Natural killer cell (primary cell): Measurements from ENCODE around the gene LRP6. TPM values are rescaled to one million over a fixed set of nuclear protein-coding genes. Genes with fewer than 3 reads are reported as not detected.

Source experiments
- ATAC-seq, 3 donors: fragments of 150-1000 bp in 2 of 3; fragments of 200-7000 bp in 1 of 3; cut with Tn5 transposase; 1 replicate in 1 of 3; 2 replicates in 2 of 3; pipeline ENCODE4 v1.10.0; 2021; ENCODE audit warnings: mild to moderate bottlenecking in 2 of 3, moderate library complexity in 2 of 3
- DNase-seq, 2 donors: peaks; one replicate each; pipeline versions ENCODE4 v3.0.0 to v3.0.0-alpha.2; 2013 to 2021; ENCODE audit warnings: mixed read lengths in 1 of 2
- H3K27ac ChIP-seq: one replicate; pipeline ENCODE4 v1.5.1; 2013; ENCODE audit warnings: mild to moderate bottlenecking, low read length
- H3K27me3 ChIP-seq: one replicate; pipeline ENCODE4 v1.6.1; 2013; ENCODE audit warnings: low read length; ENCODE audit not compliant: control insufficient read depth, insufficient read depth
- H3K36me3 ChIP-seq: one replicate; pipeline ENCODE4 v1.6.1; 2013; ENCODE audit warnings: low read length; ENCODE audit not compliant: control insufficient read depth, insufficient read depth
- H3K4me1 ChIP-seq: one replicate; pipeline ENCODE4 v1.6.1; 2013; ENCODE audit warnings: low read length; ENCODE audit not compliant: control insufficient read depth, insufficient read depth
- H3K4me3 ChIP-seq: one replicate; pipeline ENCODE4 v1.5.1; 2013; ENCODE audit warnings: low read length
- H3K9me3 ChIP-seq: one replicate; pipeline ENCODE4 v1.6.1; 2013; ENCODE audit warnings: low read length; ENCODE audit not compliant: control insufficient read depth, insufficient read depth
- H3K27ac Mint-ChIP-seq, 2 donors: one replicate each; pipeline ENCODE4 v1.8.0; 2022; ENCODE audit warnings: mild to moderate bottlenecking in 2 of 2, mixed read lengths in 2 of 2, moderate library complexity in 1 of 2
- H3K27me3 Mint-ChIP-seq, 2 donors: one replicate each; pipeline ENCODE4 v1.8.0; 2022; ENCODE audit warnings: low read depth in 2 of 2, mixed read lengths in 2 of 2
- H3K36me3 Mint-ChIP-seq: one replicate; pipeline ENCODE4 v1.8.0; 2022; ENCODE audit warnings: mixed read lengths
- H3K4me1 Mint-ChIP-seq, 2 donors: one replicate each; pipeline ENCODE4 v1.8.0; 2022; ENCODE audit warnings: mixed read lengths in 2 of 2
- H3K4me3 Mint-ChIP-seq: one replicate; pipeline ENCODE4 v1.8.0; 2022; ENCODE audit warnings: mild to moderate bottlenecking, moderate library complexity, mixed read lengths
- H3K9me3 Mint-ChIP-seq, 2 donors: one replicate each; pipeline ENCODE4 v1.8.0; 2022; ENCODE audit warnings: mixed read lengths in 2 of 2
- CTCF ChIP-seq: fragments of 200-600 bp; IDR thresholded peaks from one replicate; pipeline ENCODE4 v1.8.0; 2022; ENCODE audit warnings: antibody characterized with exemption
- WGBS: methylation state at CpG from one replicate; pipeline ENCODE4 v1.1.7; 2013; ENCODE audit warnings: missing lambda C conversion rate; ENCODE audit not compliant: insufficient coverage; 5-methylcytosine and 5-hydroxymethylcytosine counted together
- intact Hi-C: fragments of 100-400 bp; cut with micrococcal nuclease; formaldehyde crosslinking; loops from one replicate; pipeline ENCODE4 v1.14.2; 2022
- total RNA-seq, 4 donors: library from RNA; stranded (reverse); fragments of 120-200 nt in 1 of 4; gene quantifications; one replicate each; pipeline versions ENCODE4 v1.2.3 to v1.2.4, GENCODE V29; 2013 to 2022

Gene LRP6
- total RNA-seq, 3 donors from 2014 or later (not counting 1 experiment from before 2014, with no cell fraction given) = 0.05 to 0.33 TPM; not detected in 1

GRCh38 chr12:12216349-12217017, 50.4 kb downstream of the LRP6 start:
- Mint-ChIP-seq H3K27me3 (peaks cover 45 to 74% of the 10 kb centered on the region in 2 donors), H3K4me1 (no peaks in the 10 kb centered on the region), H3K27ac (no peak overlapping the region), H3K36me3 (no peaks in the 10 kb centered on the region), H3K9me3 (peaks cover 2% of the 10 kb centered on the region in 2 donors), H3K4me3 (no peak overlapping the region)
- H3K4me1 ChIP-seq = no peaks in the 10 kb centered on the region
- TF ChIP-seq CTCF = no peak
- DNase-seq (no peak), ATAC-seq (no peak)
- H3K36me3 ChIP-seq = no peaks in the 10 kb centered on the region
- 55% methylated on average over 3 of the region's 3 CpGs for WGBS
- H3K27me3 ChIP-seq = peaks cover 36% of the 10 kb centered on the region
- H3K9me3 ChIP-seq = no peaks in the 10 kb centered on the region
- H3K27ac ChIP-seq = no peak overlapping the region
- intact Hi-C loops = no loop called here
- H3K4me3 ChIP-seq = no peak overlapping the region

DNA sequence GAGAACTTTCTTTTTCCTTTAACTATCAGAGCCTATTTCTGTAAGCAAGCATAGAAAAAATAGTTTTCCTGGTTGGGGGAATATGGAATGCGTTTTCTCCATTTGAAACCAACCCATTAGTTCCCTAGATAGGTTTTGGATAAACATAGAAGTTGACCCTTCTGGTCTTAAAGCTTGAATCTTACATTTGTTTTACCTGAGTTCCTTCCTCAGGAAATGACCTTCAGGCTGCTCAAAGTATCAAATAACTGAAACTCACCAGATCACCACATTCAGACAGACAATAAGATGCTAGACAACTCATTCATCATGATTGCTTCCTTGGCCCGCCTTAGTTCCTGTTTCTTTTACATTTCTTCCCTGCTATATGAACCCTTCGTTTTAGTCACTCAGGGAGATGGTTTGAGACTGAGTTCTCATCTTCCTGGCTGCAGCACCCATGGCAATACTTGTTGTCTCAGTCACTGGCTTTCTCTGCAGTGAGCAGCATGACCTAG, 52.2 kb downstream of the LRP6 start:
- WGBS = 23% methylated on average over 2 of the region's 3 CpGs
- DNase-seq (no peak), ATAC-seq (no peak)
- Mint-ChIP-seq H3K27me3 (peaks cover 41 to 65% of the 10 kb centered on the region in 2 donors), H3K4me3 (no peak overlapping the region), H3K36me3 (no peaks in the 10 kb centered on the region), H3K9me3 (peaks cover 2% of the 10 kb centered on the region in 2 donors), H3K27ac (no peak overlapping the region), H3K4me1 (peaks cover 7 to 14% of the 10 kb centered on the region in 2 donors)
- no peaks in the 10 kb centered on the region for H3K36me3 ChIP-seq
- peaks cover 42% of the 10 kb centered on the region for H3K27me3 ChIP-seq
- no peak overlapping the region for H3K4me3 ChIP-seq
- intact Hi-C loops = no loop called here
- no peak overlapping the region for H3K27ac ChIP-seq
- TF ChIP-seq CTCF = no peak
- peaks cover 4% of the 10 kb centered on the region for H3K9me3 ChIP-seq
- peaks cover 2% of the 10 kb centered on the region for H3K4me1 ChIP-seq

DNA sequence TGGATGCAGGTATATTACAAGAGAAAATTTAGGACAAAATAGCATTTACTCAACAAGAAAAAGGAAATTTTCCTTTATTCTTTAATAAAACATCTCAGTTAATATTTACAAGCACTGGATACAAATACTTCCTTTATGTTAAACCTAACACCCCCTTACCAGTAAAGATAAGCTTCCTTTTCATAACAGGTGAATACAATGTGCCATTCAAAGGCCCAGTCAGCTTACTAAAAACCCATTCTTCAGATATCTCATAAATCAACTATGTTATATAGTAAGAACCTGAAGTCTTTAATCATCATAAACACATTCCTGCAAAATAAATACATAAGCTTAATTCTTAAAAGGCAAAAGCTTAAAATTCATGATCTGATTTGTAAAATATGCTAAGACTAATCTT, 52.6 kb downstream of the LRP6 start:
- H3K27me3 ChIP-seq = peaks cover 47% of the 10 kb centered on the region
- H3K4me3 Mint-ChIP-seq = no peak overlapping the region
- peaks cover 2% of the 10 kb centered on the region in 2 donors for H3K9me3 Mint-ChIP-seq
- H3K36me3 ChIP-seq = no peaks in the 10 kb centered on the region
- no peak for ATAC-seq
- DNase-seq = no peak
- H3K27ac ChIP-seq = no peak overlapping the region
- peaks cover 7 to 14% of the 10 kb centered on the region in 2 donors for H3K4me1 Mint-ChIP-seq
- peaks cover 4% of the 10 kb centered on the region for H3K9me3 ChIP-seq
- intact Hi-C loops = no loop called here
- no peak for TF ChIP-seq CTCF
- H3K36me3 Mint-ChIP-seq = no peaks in the 10 kb centered on the region
- H3K4me3 ChIP-seq = no peak overlapping the region
- H3K27ac Mint-ChIP-seq = no peak overlapping the region
- peaks cover 43 to 61% of the 10 kb centered on the region in 2 donors for H3K27me3 Mint-ChIP-seq
- H3K4me1 ChIP-seq = peaks cover 2% of the 10 kb centered on the region

DNA sequence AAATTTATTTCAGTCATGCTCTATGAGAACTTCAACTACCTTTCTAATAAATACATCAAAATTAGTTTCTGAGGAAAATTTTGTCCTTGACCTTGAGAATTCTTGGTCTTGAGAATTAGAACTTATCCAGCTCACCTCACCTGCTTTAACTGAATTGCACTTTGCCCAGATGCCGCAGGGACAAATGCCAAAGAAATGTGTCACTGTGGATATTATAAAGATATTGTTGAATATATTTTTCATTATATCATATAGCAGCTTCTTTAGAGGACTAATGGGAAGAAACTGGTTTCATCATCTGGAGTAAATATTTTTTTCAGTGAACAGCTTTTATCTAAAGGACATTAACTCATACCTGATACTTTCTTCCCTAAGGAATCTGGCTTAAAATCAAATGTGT, 54.1 kb downstream of the LRP6 start:
- TF ChIP-seq CTCF = no peak
- peaks cover 40 to 62% of the 10 kb centered on the region in 2 donors for H3K27me3 Mint-ChIP-seq
- H3K36me3 Mint-ChIP-seq = no peaks in the 10 kb centered on the region
- H3K4me3 Mint-ChIP-seq = no peak overlapping the region
- ATAC-seq = no peak
- H3K4me3 ChIP-seq = no peak overlapping the region
- H3K36me3 ChIP-seq = no peaks in the 10 kb centered on the region
- intact Hi-C loops = no loop called here
- no CpG with 5 or more reads among the region's 1 CpG for WGBS
- peaks cover 4% of the 10 kb centered on the region for H3K9me3 ChIP-seq
- no peak for DNase-seq
- H3K4me1 Mint-ChIP-seq = peaks cover 7 to 14% of the 10 kb centered on the region in 2 donors
- peaks cover under 1% of the 10 kb centered on the region in 2 donors for H3K9me3 Mint-ChIP-seq
- H3K4me1 ChIP-seq = peaks cover 2% of the 10 kb centered on the region
- H3K27ac ChIP-seq = no peak overlapping the region
- peaks cover 56% of the 10 kb centered on the region for H3K27me3 ChIP-seq
- no peak overlapping the region for H3K27ac Mint-ChIP-seq
